Trophoblast cell (in vitro differentiated cells and primary cell): Measurements from ENCODE around the gene TBC1D19.

Experiments used
- DNase-seq, 2 donors: peaks; one replicate each; pipeline ENCODE4 v3.0.0-alpha.2; 2016
- H2AFZ ChIP-seq: 2 replicates; pipeline ENCODE4 v1.6.1; 2013; ENCODE audit warnings: low read length, moderate library complexity, mild to moderate bottlenecking; ENCODE audit not compliant: insufficient read depth, poor library complexity
- H2AK5ac ChIP-seq: 2 replicates; pipeline ENCODE4 v1.6.1; 2013; ENCODE audit warnings: mild to moderate bottlenecking, low read length
- H2BK120ac ChIP-seq: 2 replicates; pipeline ENCODE4 v1.6.1; 2013; ENCODE audit warnings: low read length, mild to moderate bottlenecking, moderate library complexity; ENCODE audit not compliant: insufficient read depth, poor library complexity
- H2BK12ac ChIP-seq: 2 replicates; pipeline ENCODE4 v1.6.1; 2013; ENCODE audit warnings: mild to moderate bottlenecking, low read length, moderate library complexity
- H2BK5ac ChIP-seq: 2 replicates; pipeline ENCODE4 v1.6.1; 2013; ENCODE audit warnings: low read length, low read depth, moderate library complexity, mild to moderate bottlenecking; ENCODE audit not compliant: poor library complexity
- H3K14ac ChIP-seq: 2 replicates; pipeline ENCODE4 v1.6.1; 2013; ENCODE audit warnings: mild to moderate bottlenecking, low read length
- H3K18ac ChIP-seq: 2 replicates; pipeline ENCODE4 v1.6.1; 2013; ENCODE audit warnings: mild to moderate bottlenecking, low read length
- H3K23ac ChIP-seq: 2 replicates; pipeline ENCODE4 v1.6.1; 2013; ENCODE audit warnings: low read length
- H3K27ac ChIP-seq: 2 replicates; pipeline ENCODE4 v1.5.1; 2013; ENCODE audit warnings: low read depth, mild to moderate bottlenecking, inconsistent platforms, low read length, moderate library complexity
- H3K27me3 ChIP-seq: 2 replicates; pipeline ENCODE4 v1.6.1; 2013; ENCODE audit warnings: inconsistent platforms, mild to moderate bottlenecking, low read length, moderate library complexity; ENCODE audit not compliant: insufficient read depth
- H3K36me3 ChIP-seq, 2 experiments: 1 replicate in 1 of 2; 2 replicates in 1 of 2; pipeline ENCODE4 v1.6.1; 2013; ENCODE audit warnings: low read length in 2 of 2, mild to moderate bottlenecking in 2 of 2, moderate library complexity in 1 of 2; ENCODE audit not compliant: insufficient read depth in 2 of 2, control insufficient read depth in 1 of 2
- H3K4ac ChIP-seq: 2 replicates; pipeline ENCODE4 v1.6.1; 2013; ENCODE audit warnings: low read depth, mild to moderate bottlenecking, low read length, moderate library complexity
- H3K4me1 ChIP-seq, 2 experiments: 1 replicate in 1 of 2; 2 replicates in 1 of 2; pipeline ENCODE4 v1.6.1; 2013; ENCODE audit warnings: low read length in 2 of 2, mild to moderate bottlenecking in 2 of 2, moderate library complexity in 1 of 2; ENCODE audit not compliant: insufficient read depth in 2 of 2, control insufficient read depth in 1 of 2
- H3K4me2 ChIP-seq: 2 replicates; pipeline ENCODE4 v1.6.1; 2013; ENCODE audit warnings: inconsistent platforms, mild to moderate bottlenecking, low read length, moderate library complexity
- H3K4me3 ChIP-seq: 2 replicates; pipeline ENCODE4 v1.5.1; 2013; ENCODE audit warnings: mild to moderate bottlenecking, low read depth, low read length, inconsistent platforms
- H3K79me1 ChIP-seq: one replicate; pipeline ENCODE4 v1.6.1; 2013; ENCODE audit warnings: low read length
- H3K79me2 ChIP-seq: 2 replicates; pipeline ENCODE4 v1.6.1; 2013; ENCODE audit warnings: low read length, mild to moderate bottlenecking; ENCODE audit not compliant: control insufficient read depth, insufficient read depth, poor library complexity
- H3K9ac ChIP-seq: 2 replicates; pipeline ENCODE4 v1.6.1; 2013; ENCODE audit warnings: mild to moderate bottlenecking, low read length
- H3K9me3 ChIP-seq: 2 replicates; pipeline ENCODE4 v1.6.1; 2013; ENCODE audit warnings: low read depth, mild to moderate bottlenecking, control low read depth, inconsistent platforms, low read length; ENCODE audit not compliant: insufficient read depth
- H4K12ac ChIP-seq: 2 replicates; pipeline ENCODE4 v1.6.1; 2013; ENCODE audit warnings: low read depth, mild to moderate bottlenecking, low read length, moderate library complexity
- H4K8ac ChIP-seq: 2 replicates; pipeline ENCODE4 v1.6.1; 2013; ENCODE audit warnings: low read depth, mild to moderate bottlenecking, low read length, moderate library complexity
- H4K91ac ChIP-seq: one replicate; pipeline ENCODE4 v1.6.1; 2013; ENCODE audit warnings: low read depth, mild to moderate bottlenecking, low read length, moderate library complexity
- WGBS: extraction: QIAGEN DNeasy Blood & Tissue Kit; methylation state at CpG from one replicate; pipeline ENCODE4 v1.1.7; 2013; ENCODE audit warnings: missing lambda C conversion rate; ENCODE audit not compliant: insufficient read length, insufficient coverage; ENCODE audit errors: extremely low coverage; 5-methylcytosine and 5-hydroxymethylcytosine counted together

Gene TBC1D19

DNA sequence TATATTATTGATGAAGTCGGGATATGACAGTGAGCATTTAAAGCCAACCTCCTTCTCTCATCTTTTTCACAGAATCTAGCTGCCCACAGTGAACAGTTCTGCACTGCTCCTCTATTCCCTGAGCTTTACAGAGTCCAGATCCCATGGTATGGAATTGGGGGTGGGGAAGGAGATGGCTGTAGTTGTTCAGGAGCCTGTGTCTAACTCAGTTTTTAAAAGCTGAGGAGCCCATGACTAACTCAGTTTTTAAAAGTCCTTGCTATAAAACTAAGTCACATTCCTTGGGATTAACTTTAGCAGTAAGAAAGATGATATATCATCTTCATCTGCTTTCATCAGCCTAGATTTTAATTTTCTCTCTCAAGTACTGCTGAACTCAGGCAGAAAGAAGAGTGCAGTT is 180.3 kb downstream of the TBC1D19 start:
- Histone ChIP-seq H2BK12ac (no peak overlapping the region), H3K18ac (no peak overlapping the region), H3K9me3 (no peaks in the 10 kb centered on the region), H4K8ac (no peak overlapping the region), H4K12ac (no peak overlapping the region), H3K79me2 (no peaks in the 10 kb centered on the region), H3K23ac (no peak overlapping the region), H3K9ac (no peak overlapping the region), H2AFZ (no peak overlapping the region), H2BK5ac (no peak overlapping the region), H2BK120ac (no peak overlapping the region), H3K27ac (no peak overlapping the region), H3K4me2 (no peak overlapping the region), H3K4me1 (no peaks in the 10 kb centered on the region), H3K79me1 (no peaks in the 10 kb centered on the region), H4K91ac (no peak overlapping the region), H3K14ac (no peak overlapping the region), H2AK5ac (no peak overlapping the region), H3K27me3 (no peaks in the 10 kb centered on the region), H3K36me3 (no peaks in the 10 kb centered on the region), H3K4ac (no peak overlapping the region), H3K4me3 (no peak overlapping the region)
- WGBS: no CpG with 5 or more reads among the region's 1 CpG
- no peak for DNase-seq

DNA sequence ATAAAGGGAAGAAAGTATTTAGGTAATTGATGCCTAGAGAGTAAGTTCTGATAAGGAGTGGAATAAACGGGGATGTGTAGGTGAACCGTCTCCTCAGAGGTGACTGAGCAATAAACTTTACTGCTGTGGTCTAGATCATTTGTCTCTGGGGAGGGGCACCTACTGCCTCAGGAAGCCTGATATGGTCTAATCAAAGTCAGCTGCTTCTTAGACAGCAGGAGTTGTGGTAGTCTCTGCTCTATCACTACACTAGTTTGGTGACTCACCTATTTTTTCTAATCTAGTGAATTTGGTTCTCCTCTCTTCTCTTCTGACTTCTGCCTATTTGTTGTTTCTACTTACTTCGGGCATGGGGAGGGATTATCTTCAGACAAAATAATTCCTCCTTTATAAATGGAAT is 181.6 kb downstream of the TBC1D19 start:
- H3K23ac ChIP-seq: no peak overlapping the region
- no peak overlapping the region for H4K91ac ChIP-seq
- no peaks in the 10 kb centered on the region for H3K36me3 ChIP-seq
- no peak overlapping the region for H4K8ac ChIP-seq
- no peak overlapping the region for H3K4me3 ChIP-seq
- H3K79me1 ChIP-seq: no peaks in the 10 kb centered on the region
- no peak overlapping the region for H3K14ac ChIP-seq
- no peaks in the 10 kb centered on the region for H3K9me3 ChIP-seq
- H3K18ac ChIP-seq: no peak overlapping the region
- H2AFZ ChIP-seq: no peak overlapping the region
- no peak overlapping the region for H2AK5ac ChIP-seq
- H3K9ac ChIP-seq: no peak overlapping the region
- no peak for DNase-seq
- no peak overlapping the region for H3K27ac ChIP-seq
- no peaks in the 10 kb centered on the region for H3K79me2 ChIP-seq
- no peak overlapping the region for H2BK5ac ChIP-seq
- no peak overlapping the region for H2BK12ac ChIP-seq
- H4K12ac ChIP-seq: no peak overlapping the region
- no CpG with 5 or more reads among the region's 3 CpGs for WGBS
- no peak overlapping the region for H2BK120ac ChIP-seq
- H3K4me1 ChIP-seq: no peaks in the 10 kb centered on the region
- H3K4me2 ChIP-seq: no peak overlapping the region
- no peak overlapping the region for H3K4ac ChIP-seq
- H3K27me3 ChIP-seq: no peaks in the 10 kb centered on the region

DNA sequence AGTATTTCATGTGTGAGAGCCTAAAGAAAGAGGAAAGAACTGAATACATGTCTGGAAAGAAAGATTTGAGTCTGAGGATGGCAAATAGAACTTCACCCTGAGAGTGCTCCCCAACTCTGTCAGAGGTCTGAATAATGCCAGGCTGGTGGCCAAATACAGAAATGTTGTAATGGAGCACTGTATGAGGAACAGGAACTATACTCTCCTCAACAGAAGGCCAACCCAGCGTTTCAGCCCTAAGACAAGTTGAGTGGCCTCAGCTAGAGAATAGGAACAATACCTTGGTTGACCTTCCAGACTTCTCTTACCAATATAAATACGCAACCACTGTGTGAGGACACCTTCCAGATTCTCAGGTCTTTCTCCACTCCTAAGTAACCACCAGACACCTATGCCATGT is 182.3 kb downstream of the TBC1D19 start:
- H3K9me3 ChIP-seq: no peaks in the 10 kb centered on the region
- no peak overlapping the region for H3K4me2 ChIP-seq
- no peaks in the 10 kb centered on the region for H3K4me1 ChIP-seq
- H3K23ac ChIP-seq: no peak overlapping the region
- DNase-seq: no peak
- whole genome bisulfite sequencing: no CpG with 5 or more reads among the region's 2 CpGs
- no peak overlapping the region for H2AFZ ChIP-seq
- no peak overlapping the region for H3K14ac ChIP-seq
- no peaks in the 10 kb centered on the region for H3K79me1 ChIP-seq
- H2BK5ac ChIP-seq: no peak overlapping the region
- no peak overlapping the region for H4K12ac ChIP-seq
- no peak overlapping the region for H3K9ac ChIP-seq
- no peak overlapping the region for H3K4ac ChIP-seq
- H3K18ac ChIP-seq: no peak overlapping the region
- H2BK120ac ChIP-seq: no peak overlapping the region
- H2AK5ac ChIP-seq: no peak overlapping the region
- H3K79me2 ChIP-seq: no peaks in the 10 kb centered on the region
- no peaks in the 10 kb centered on the region for H3K36me3 ChIP-seq
- H2BK12ac ChIP-seq: no peak overlapping the region
- no peak overlapping the region for H4K91ac ChIP-seq
- no peak overlapping the region for H4K8ac ChIP-seq
- no peak overlapping the region for H3K4me3 ChIP-seq
- H3K27me3 ChIP-seq: no peaks in the 10 kb centered on the region
- H3K27ac ChIP-seq: no peak overlapping the region

DNA sequence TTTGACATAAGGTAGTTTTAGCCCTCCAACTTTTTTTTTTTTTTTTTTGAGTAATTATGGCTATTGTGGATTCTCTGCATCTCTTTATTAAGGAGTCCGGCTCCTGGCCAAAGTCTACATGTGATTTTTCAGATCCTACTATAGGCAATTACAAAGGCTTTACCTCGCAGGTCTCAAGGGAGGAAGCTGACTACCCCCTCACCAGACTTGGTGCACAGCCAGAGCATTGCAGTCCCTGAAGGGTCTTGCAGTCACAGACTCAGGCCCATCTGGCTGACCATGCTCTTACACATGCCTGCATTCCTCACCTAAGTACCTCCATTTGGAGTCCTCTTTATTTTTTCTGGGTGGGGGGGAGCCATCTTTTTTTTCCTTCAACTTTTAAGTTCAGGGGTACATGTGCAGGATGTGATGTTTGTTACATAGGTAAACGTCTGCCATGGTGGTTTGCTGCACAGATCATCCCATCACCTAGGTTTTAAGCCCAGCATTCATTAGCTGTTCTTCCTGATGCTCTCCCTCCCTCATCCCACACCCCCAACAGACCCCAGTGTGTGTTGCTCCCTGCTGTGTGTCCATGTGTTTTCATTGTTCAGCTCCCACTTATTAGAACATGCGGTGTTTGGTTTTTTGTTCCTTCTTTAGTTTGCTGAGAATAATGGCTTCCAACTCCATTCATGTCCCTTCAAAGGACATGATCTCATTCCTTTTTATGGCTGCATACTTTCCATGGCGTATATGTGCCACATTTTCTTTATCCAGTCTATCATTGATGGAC is 188.4 kb downstream of the TBC1D19 start:
- Histone ChIP-seq H2BK120ac (no peak overlapping the region), H2BK12ac (no peak overlapping the region), H4K91ac (no peak overlapping the region), H3K27me3 (no peaks in the 10 kb centered on the region), H3K4me2 (no peak overlapping the region), H3K14ac (no peak overlapping the region), H3K27ac (no peak overlapping the region), H3K9me3 (no peaks in the 10 kb centered on the region), H3K4ac (no peak overlapping the region), H4K12ac (no peak overlapping the region), H3K79me2 (no peaks in the 10 kb centered on the region), H3K4me1 (no peaks in the 10 kb centered on the region), H2AK5ac (no peak overlapping the region), H3K4me3 (no peak overlapping the region), H3K9ac (no peak overlapping the region), H3K23ac (no peak overlapping the region), H2AFZ (no peak overlapping the region), H2BK5ac (no peak overlapping the region), H3K36me3 (no peaks in the 10 kb centered on the region), H3K18ac (no peak overlapping the region), H3K79me1 (no peaks in the 10 kb centered on the region), H4K8ac (no peak overlapping the region)
- DNase-seq: no peak
- no CpG with 5 or more reads among the region's 5 CpGs for WGBS
